GM12801 (cell line): Measurements from ENCODE around the gene FSD1.

Experiments
- CTCF ChIP-seq: IDR thresholded peaks from one replicate; pipeline ENCODE4 v1.5.1; 2011; ENCODE audit warnings: control low read depth; ENCODE audit not compliant: insufficient read length; ENCODE audit errors: extremely low read depth

FSD1 gene

GRCh38 chr19:4313847-4314490 lies 9.6 kb downstream of the FSD1 start:
- TF ChIP-seq CTCF: no peak

GRCh38 chr19:4316956-4317355 lies 12.6 kb downstream of the FSD1 start:
- TF ChIP-seq CTCF: no peak

GRCh38 chr19:4318460-4318859 lies 14.1 kb downstream of the FSD1 start:
- TF ChIP-seq CTCF: no peak

GRCh38 chr19:4319067-4319718 lies 14.8 kb downstream of the FSD1 start:
- TF ChIP-seq CTCF: no peak

- TF ChIP-seq CTCF: no peak
These were observed 16.0 kb downstream of the FSD1 start for GRCh38 chr19:4320419-4320818.

GRCh38 chr19:4322942-4323665 lies 18.7 kb downstream of the FSD1 start:
- no peak for TF ChIP-seq CTCF

- no peak for TF ChIP-seq CTCF
These were observed 19.3 kb downstream of the FSD1 start for GRCh38 chr19:4323692-4324091.
